CD4-positive, alpha-beta T cell treated with Interleukin-17A for 1 hour (primary cell): ENCODE measurements around the gene CCNB2.
"Not testable (repeated sequence)": the region's sequence is repeated elsewhere in the genome, so short reads cannot be mapped to it uniquely, and the experiment has no call there.

Experiments used
- DNase-seq: peaks from one replicate; pipeline ENCODE4 v3.0.0-alpha.2; 2020

Gene CCNB2

DNA sequence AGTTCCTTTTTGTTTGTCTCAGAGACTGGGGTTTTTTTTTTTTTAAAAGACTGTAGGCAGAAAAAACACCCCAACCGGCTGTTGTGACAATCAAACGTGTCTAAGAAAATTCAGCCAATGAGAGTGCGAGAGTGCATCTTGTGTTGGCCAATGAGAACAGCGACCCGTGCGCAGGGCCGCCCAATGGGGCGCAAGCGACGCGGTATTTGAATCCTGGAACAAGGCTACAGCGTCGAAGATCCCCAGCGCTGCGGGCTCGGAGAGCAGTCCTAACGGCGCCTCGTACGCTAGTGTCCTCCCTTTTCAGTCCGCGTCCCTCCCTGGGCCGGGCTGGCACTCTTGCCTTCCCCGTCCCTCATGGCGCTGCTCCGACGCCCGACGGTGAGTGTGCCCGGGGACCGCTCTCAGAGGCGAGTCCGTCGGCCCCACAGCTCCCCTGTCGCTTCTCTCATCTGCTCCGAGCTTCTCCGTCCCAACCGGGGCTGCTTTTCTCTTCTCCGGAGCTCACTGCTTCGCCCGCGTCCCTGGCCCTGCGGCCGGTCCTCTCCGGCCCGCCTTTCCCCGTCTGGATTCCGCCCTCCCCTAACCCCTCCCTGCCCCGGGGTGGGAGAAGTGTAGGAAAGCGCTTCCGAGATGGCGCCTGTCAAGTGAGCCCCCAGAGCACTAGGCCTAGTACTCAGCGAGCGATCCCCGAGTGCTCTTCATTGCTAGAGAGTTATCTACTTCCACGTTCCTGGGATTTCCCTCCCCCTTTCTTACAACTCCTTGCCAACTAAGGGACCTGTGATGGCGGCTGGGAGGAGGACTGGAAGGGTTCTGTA lies at the start of gene CCNB2:
CCNB2 (plus strand) TSS at position 235 of the 821 bp plus-strand sequence; CDS start at position 358, 123 bp downstream.
- DNase-seq = peak; percentile 93

- no peak for DNase-seq
Observed at GRCh38 chr15:59059076-59059597, 45.8 kb upstream of the CCNB2 start.

GRCh38 chr15:59060348-59060747 lies 44.6 kb upstream of the CCNB2 start:
- no peak for DNase-seq

GRCh38 chr15:59063042-59063441 lies 41.9 kb upstream of the CCNB2 start:
- DNase-seq = no peak

- DNase-seq = no peak
Observed at GRCh38 chr15:59069430-59069829, 35.5 kb upstream of the CCNB2 start.

DNA sequence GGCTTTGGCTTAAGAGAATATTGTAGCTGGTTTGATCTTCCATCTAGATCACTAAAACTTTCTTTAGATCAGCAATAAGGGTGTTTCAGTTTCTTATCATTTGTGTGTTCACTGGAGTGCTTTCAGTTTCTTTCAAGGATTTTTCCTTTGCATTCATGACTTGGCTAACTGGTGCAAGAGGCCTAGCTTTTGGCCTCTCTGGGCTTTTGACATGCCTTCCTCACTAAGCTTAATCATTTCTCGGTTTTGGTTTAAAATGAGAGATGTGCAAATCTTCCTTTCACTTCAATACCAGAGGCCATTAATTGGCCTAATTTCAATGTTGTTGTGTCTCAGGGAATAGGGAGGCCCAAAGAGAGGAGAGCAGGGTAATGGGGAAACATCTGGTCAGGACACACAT lies 30.3 kb upstream of the CCNB2 start:
- no peak for DNase-seq

DNA sequence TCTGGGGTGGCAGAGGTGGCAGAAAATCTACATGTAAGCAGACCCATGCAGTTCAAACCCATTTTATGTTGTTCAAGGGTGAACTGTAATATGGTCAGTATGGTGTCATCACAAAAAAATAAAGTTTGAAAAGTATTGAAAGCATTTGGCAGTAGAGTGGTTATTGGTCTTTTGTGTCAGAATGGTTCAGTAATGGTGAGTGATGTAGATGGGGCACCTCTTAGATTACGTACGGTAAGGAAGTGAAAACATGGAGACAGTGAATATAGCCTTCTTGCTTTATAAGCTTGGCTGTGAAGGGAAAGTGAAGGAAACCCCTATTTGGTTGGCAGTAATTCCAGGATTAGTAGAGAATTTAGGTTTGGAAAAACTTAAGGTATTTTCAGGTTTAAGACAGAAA lies 17.2 kb upstream of the CCNB2 start:
- no peak for DNase-seq

- DNase-seq = no peak
Observed at GRCh38 chr15:59094077-59094476, 10.9 kb upstream of the CCNB2 start.

DNA sequence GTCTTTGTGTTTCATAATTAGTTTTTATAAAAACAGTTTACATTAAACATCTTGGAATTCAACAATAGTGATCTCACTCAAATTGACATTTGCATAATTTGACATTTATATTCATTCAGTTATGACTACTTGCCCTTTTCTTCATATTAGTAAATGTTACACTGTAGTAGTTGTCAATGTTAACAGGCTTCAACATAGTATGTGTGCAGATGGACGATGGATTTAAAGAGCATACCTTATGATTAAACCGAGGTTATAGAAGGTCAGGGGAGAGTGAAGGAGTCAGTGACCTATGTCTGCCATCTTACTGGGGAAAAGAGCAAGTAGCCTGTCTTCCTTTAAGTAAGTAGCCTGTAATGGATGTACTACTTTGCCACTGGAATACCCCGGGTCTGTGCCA lies 8.5 kb upstream of the CCNB2 start:
- no peak for DNase-seq

GRCh38 chr15:59099162-59099685 lies 5.7 kb upstream of the CCNB2 start:
- no peak for DNase-seq

DNA sequence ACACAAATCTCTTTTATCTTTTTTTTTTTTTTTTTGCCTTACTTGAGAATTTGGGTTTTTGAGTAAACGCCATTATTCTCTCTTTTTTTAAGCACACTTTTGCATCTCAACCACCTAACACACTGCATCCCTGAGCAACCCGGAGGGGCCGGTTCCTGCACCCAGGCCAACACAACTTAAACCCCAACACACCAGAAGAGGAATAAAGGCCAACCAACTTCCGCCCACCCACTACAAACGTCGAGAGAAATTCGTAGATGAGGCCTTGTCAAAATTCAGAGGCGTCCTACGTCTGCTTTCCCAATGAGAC lies 389 bp upstream of the CCNB2 start:
- DNase-seq = no peak

- no peak for DNase-seq
Observed at GRCh38 chr15:59105854-59106253, 908 bp downstream of the CCNB2 start.

DNA sequence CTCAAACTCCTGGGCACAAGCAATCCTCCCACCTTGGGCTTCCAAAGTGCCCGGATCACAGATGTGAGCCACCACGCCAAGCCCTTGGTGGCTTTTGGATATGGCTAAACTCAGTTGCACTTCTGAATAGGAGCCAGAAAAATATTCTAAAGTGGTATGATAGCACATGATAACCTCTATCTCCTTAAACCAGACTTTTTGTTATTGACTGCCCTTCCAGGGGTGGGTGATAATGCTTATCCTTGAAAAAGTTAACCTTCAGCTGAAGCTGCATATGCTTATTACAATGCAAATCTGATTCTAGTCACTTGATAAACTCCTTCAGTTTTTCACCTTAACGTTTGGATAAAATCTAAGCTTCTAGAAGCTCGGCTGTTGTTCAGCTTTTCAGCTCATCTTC lies 6.3 kb downstream of the CCNB2 start:
- DNase-seq = no peak

DNA sequence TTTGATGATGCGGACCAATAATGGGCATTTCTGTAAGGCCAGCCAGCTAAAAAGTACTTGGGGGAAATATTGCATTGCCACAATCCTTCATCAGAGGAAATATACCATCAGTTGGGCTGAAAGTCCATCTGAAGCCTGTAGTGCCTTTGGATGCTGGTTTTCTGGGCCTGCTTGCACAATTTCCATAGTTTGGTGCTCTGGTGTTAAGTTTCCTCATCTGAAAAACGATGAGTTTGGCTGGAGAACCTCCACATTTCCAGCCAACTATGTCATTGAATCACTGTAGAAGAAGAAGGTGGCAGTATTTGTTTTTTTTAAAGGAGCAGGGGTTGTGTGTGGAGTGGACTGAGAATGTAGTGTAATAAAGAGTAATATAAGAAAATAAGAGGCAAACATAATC lies 10.1 kb downstream of the CCNB2 start:
- DNase-seq = no peak

GRCh38 chr15:59116141-59116540 lies 11.2 kb downstream of the CCNB2 start:
- no peak for DNase-seq

- no peak for DNase-seq
Observed at GRCh38 chr15:59116771-59117170, 11.8 kb downstream of the CCNB2 start.

DNA sequence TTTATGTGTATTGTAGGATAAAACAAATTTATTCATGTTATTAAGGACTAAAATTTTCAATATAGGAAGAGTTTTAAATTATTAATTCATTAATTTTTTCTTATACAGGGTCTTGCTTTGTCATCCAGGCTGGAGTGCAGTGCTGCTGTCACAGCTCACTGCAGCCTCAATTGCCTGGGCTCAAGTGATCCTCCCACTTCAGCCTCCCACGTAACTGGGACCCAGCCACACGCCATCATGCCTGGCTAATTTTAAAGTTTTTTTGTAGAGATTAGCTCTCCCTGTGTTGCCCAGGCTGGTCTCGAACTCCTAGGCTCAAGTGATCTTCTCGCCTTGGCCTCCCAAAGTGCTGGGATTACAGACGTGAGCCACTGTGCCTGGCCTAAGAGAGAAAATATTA lies 14.7 kb downstream of the CCNB2 start:
- DNase-seq = no peak

GRCh38 chr15:59120937-59121336 lies 16.0 kb downstream of the CCNB2 start:
- no peak for DNase-seq

GRCh38 chr15:59124261-59124660 lies 19.3 kb downstream of the CCNB2 start:
- no peak for DNase-seq

DNA sequence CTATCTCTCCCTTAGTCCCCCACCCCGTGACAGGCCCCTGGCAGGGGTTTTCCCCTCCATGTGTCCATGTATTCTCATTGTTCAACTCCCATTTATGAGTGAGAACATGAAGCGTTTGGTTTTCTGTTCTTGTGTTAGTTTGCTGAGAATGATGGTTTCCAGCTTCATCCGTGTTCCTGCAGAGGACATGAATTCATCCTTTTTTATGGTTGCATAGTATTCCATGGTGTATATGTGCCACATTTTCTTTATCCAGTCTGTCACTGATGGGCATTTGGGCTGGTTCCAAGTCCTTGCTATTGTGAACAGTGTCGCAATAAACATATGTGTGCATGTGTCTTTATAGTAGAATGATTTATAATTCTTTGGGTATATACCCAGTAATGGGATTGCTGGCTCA lies 20.7 kb downstream of the CCNB2 start:
- not testable (repeated sequence) for DNase-seq

DNA sequence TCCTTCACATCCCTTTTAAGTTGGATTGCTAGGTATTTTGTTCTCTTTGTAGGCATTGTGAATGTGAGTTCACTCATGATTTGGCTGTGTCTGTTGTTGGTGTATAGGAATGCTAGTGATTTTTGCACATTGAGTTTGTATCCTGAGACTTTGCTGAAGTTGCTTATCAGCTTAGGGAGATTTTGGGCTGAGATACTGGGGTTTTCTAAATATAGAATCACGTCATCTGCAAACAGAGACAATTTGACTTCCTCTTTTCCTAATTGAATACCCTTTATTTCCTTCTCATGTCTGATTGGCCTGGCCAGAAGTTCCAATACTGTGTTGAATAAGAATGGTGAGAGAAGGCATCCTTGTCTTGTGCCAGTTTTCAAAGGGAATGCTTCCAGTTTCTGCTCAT lies 22.3 kb downstream of the CCNB2 start:
- not testable (repeated sequence) for DNase-seq

DNA sequence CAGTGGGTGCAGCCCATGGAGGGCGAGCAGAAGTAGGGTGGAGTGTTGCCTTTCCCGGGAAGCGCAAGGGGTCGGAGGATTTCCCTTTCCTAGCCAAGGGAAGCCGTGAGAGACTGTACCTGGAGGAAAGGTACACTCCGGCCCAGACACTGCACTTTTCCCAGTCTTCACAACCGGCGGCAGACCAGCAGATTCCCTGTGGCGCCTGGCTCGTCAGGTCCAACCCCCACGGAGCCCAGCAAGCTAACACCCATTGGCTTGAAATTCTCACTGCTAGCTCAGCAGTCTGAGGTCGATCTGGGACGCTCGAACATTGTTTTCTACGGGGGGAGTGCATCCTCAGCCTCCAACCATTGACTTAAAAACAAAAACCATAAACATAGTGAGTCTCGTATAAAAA lies 26.5 kb downstream of the CCNB2 start:
- DNase-seq = no peak

- DNase-seq = no peak
Observed at GRCh38 chr15:59131969-59132562, 27.1 kb downstream of the CCNB2 start.

DNA sequence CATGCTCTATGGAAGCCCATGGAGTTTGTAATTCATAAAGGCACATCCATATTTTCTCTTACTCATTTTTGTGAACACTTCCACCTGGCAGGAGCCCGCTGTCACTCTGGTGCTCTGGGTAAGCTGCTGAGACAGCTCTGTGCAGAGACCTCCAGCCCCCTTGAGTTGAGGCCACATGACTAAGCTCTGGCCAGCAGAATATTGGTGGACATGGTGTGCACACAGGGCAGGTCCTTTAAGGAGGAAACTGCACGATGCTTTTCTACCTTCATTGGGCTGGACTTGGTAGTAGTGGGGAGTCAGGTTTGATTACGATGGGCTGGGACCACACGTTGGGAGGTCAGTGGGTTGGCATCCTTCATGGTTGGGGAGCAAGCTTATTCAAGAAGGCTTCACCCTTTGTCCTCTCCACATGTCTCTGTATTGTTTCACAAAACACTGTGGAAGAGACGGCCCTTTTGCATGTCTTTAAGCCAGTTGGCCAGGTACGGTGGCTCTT lies 29.0 kb downstream of the CCNB2 start:
- no peak for DNase-seq
